CD8-positive, alpha-beta memory T cell (primary cell): ENCODE results near the gene PALD1. TPM values are rescaled to one million over a fixed set of nuclear protein-coding genes. Genes with fewer than 3 reads are reported as not detected.

Experiments used
- CTCF ChIA-PET: fragments of 350-600 bp; sonication (Branson Sonifier 250); formaldehyde crosslinking; loops from one replicate; lab custom pipeline; 2021; ENCODE audit warnings: antibody characterized with exemption; lab: Charles Lee
- POLR2A ChIA-PET: fragments of 350-600 bp; sonication (Branson Sonifier 250); formaldehyde crosslinking; loops from one replicate; lab custom pipeline; 2021; ENCODE audit warnings: antibody characterized with exemption; lab: Charles Lee
- DNase-seq, 5 donors: peaks; one replicate each; pipeline versions ENCODE4 v3.0.0 to v3.0.0-alpha.2; 2020 to 2022; ENCODE audit warnings: mixed read lengths in 1 of 5
- H3K27ac ChIP-seq: one replicate; pipeline ENCODE4 v1.7.0; 2013; ENCODE audit warnings: low read depth, mild to moderate bottlenecking, low read length, moderate library complexity
- H3K27me3 ChIP-seq: 2 replicates; pipeline ENCODE4 v1.7.0; 2013; ENCODE audit warnings: low read length, mild to moderate bottlenecking; ENCODE audit not compliant: insufficient read depth, poor library complexity, severe bottlenecking
- H3K36me3 ChIP-seq: 2 replicates; pipeline ENCODE4 v1.7.0; 2013; ENCODE audit warnings: mild to moderate bottlenecking, low read length, moderate library complexity; ENCODE audit not compliant: insufficient read depth
- H3K4me1 ChIP-seq: 2 replicates; pipeline ENCODE4 v1.7.0; 2013; ENCODE audit warnings: mild to moderate bottlenecking, low read length, moderate library complexity; ENCODE audit not compliant: insufficient read depth
- H3K4me3 ChIP-seq: 2 replicates; pipeline ENCODE4 v1.7.0; 2013; ENCODE audit warnings: mild to moderate bottlenecking, low read length
- H3K9me3 ChIP-seq: 2 replicates; pipeline ENCODE4 v1.7.0; 2013; ENCODE audit warnings: mild to moderate bottlenecking, low read length
- H3K27ac Mint-ChIP-seq, 8 donors: one replicate each; pipeline ENCODE4 v1.8.0; 2020 to 2021; ENCODE audit warnings: mixed read lengths in 8 of 8, mild to moderate bottlenecking in 6 of 8, inconsistent platforms in 3 of 8, moderate library complexity in 3 of 8
- H3K27me3 Mint-ChIP-seq, 2 donors: one replicate each; pipeline ENCODE4 v1.8.0; 2020 to 2021; ENCODE audit warnings: mixed read lengths in 2 of 2, mild to moderate bottlenecking in 1 of 2, moderate library complexity in 1 of 2
- H3K36me3 Mint-ChIP-seq, 3 donors: one replicate each; pipeline ENCODE4 v1.8.0; 2020 to 2021; ENCODE audit warnings: mixed read lengths in 3 of 3, inconsistent platforms in 1 of 3, mild to moderate bottlenecking in 1 of 3
- H3K4me1 Mint-ChIP-seq, 3 donors: one replicate each; pipeline ENCODE4 v1.8.0; 2020 to 2021; ENCODE audit warnings: mixed read lengths in 3 of 3, inconsistent platforms in 1 of 3, mild to moderate bottlenecking in 1 of 3
- H3K4me3 Mint-ChIP-seq, 7 donors: one replicate each; pipeline ENCODE4 v1.8.0; 2020 to 2021; ENCODE audit warnings: mixed read lengths in 7 of 7, mild to moderate bottlenecking in 6 of 7, moderate library complexity in 4 of 7, inconsistent platforms in 2 of 7
- H3K9me3 Mint-ChIP-seq, 5 donors: one replicate each; pipeline ENCODE4 v1.8.0; 2020 to 2022; ENCODE audit warnings: mixed read lengths in 5 of 5, mild to moderate bottlenecking in 3 of 5, moderate library complexity in 2 of 5, inconsistent platforms in 1 of 5
- polyA plus RNA-seq: library from polyadenylated mRNA; unstranded; fragments of 300-500 nt; fragmentation: Illumina TruSeq; gene quantifications from one replicate; pipeline ENCODE4 v1.2.3, GENCODE V29; 2021
- total RNA-seq, 2 experiments: library from RNA; stranded (reverse); gene quantifications; one replicate each; pipeline ENCODE4 v1.2.3, GENCODE V29; 2021

PALD1 gene
- total and polyA plus RNA-seq, 3 experiments from 2014 or later: 0.20 to 0.29 TPM; not detected in 1

- peak in 1 of 5 donors; percentile 26 for DNase-seq
- Histone ChIP-seq H3K27ac (no peak overlapping the region), H3K27me3 (no peaks in the 10 kb centered on the region), H3K4me1 (peaks cover 29% of the 10 kb centered on the region), H3K4me3 (no peak overlapping the region), H3K9me3 (no peaks in the 10 kb centered on the region), H3K36me3 (peaks cover 12% of the 10 kb centered on the region)
- ChIA-PET POLR2A (interaction anchor here (0.9 to 1.5 kb wide), 2 partner anchors 10 to 16 kb away, joined by 3 read pairs; no protein-coding TSS in a partner anchor), CTCF (interaction anchor here (1.3 to 2.7 kb wide), 2 partner anchors 33 kb away, joined by 5 to 13 read pairs; no protein-coding TSS in a partner anchor)
- Mint-ChIP-seq H3K27ac (peak overlapping the region in 7 of 8 donors; percentile 17 to 85 (median 61)), H3K9me3 (no peaks in the 10 kb centered on the region), H3K4me3 (peak overlapping the region in 1 of 7 donors; percentile 7), H3K36me3 (peaks cover 12 to 24% (median 18%) of the 10 kb centered on the region in 3 donors), H3K27me3 (peaks cover 0 to 1% of the 10 kb centered on the region in 2 donors), H3K4me1 (peaks cover 60 to 81% (median 64%) of the 10 kb centered on the region in 3 donors)
Observed at GRCh38 chr10:70592186-70592735, 113.7 kb downstream of the PALD1 start.

- Histone ChIP-seq H3K27me3 (no peaks in the 10 kb centered on the region), H3K4me1 (peaks cover 35% of the 10 kb centered on the region), H3K36me3 (peaks cover 19% of the 10 kb centered on the region), H3K27ac (no peak overlapping the region), H3K4me3 (no peak overlapping the region), H3K9me3 (no peaks in the 10 kb centered on the region)
- Mint-ChIP-seq H3K27me3 (peaks cover 0 to 1% of the 10 kb centered on the region in 2 donors), H3K36me3 (peaks cover 16 to 31% (median 25%) of the 10 kb centered on the region in 3 donors), H3K27ac (peak overlapping the region in 7 of 8 donors; percentile 23 to 85 (median 80)), H3K4me3 (peak overlapping the region in 1 of 7 donors; percentile 51), H3K4me1 (peaks cover 67 to 88% (median 69%) of the 10 kb centered on the region in 3 donors), H3K9me3 (no peaks in the 10 kb centered on the region)
- DNase-seq: no peak
- POLR2A ChIA-PET: interaction anchor here (0.9 to 1.5 kb wide), 2 partner anchors 9 to 17 kb away, joined by 3 read pairs; no protein-coding TSS in a partner anchor
- CTCF ChIA-PET: interaction anchor here (1.2 to 2.7 kb wide), 2 partner anchors 24 to 33 kb away, joined by 4 to 13 read pairs; no protein-coding TSS in a partner anchor
Observed at GRCh38 chr10:70592746-70593512, 114.4 kb downstream of the PALD1 start.

- peaks cover 0 to 1% of the 10 kb centered on the region in 2 donors for H3K27me3 Mint-ChIP-seq
- H3K9me3 Mint-ChIP-seq: no peaks in the 10 kb centered on the region
- H3K4me3 Mint-ChIP-seq: peak overlapping the region in 2 of 7 donors; percentile 36 to 51
- POLR2A ChIA-PET: no interaction called here
- CTCF ChIA-PET: interaction anchor here (1.2 to 2.7 kb wide), 2 partner anchors 23 to 34 kb away, joined by 4 to 13 read pairs; no protein-coding TSS in a partner anchor
- H3K4me1 Mint-ChIP-seq: peaks cover 65 to 88% (median 71%) of the 10 kb centered on the region in 3 donors
- no peak for DNase-seq
- peaks cover 41% of the 10 kb centered on the region for H3K4me1 ChIP-seq
- peaks cover 16 to 35% (median 26%) of the 10 kb centered on the region in 3 donors for H3K36me3 Mint-ChIP-seq
- no peak overlapping the region for H3K27ac ChIP-seq
- peaks cover 22% of the 10 kb centered on the region for H3K36me3 ChIP-seq
- no peaks in the 10 kb centered on the region for H3K9me3 ChIP-seq
- H3K27ac Mint-ChIP-seq: peak overlapping the region in 3 of 8 donors; percentile 24 to 79 (median 50)
- H3K4me3 ChIP-seq: no peak overlapping the region
- no peaks in the 10 kb centered on the region for H3K27me3 ChIP-seq
Observed at GRCh38 chr10:70593513-70593890, 114.9 kb downstream of the PALD1 start.

- Histone ChIP-seq H3K9me3 (no peaks in the 10 kb centered on the region), H3K27ac (no peak overlapping the region), H3K4me1 (peaks cover 45% of the 10 kb centered on the region), H3K27me3 (no peaks in the 10 kb centered on the region), H3K36me3 (peaks cover 22% of the 10 kb centered on the region), H3K4me3 (no peak overlapping the region)
- Mint-ChIP-seq H3K4me3 (no peak overlapping the region), H3K4me1 (peaks cover 65 to 88% (median 76%) of the 10 kb centered on the region in 3 donors), H3K27me3 (peaks cover 0 to 1% of the 10 kb centered on the region in 2 donors), H3K9me3 (no peaks in the 10 kb centered on the region), H3K27ac (peak overlapping the region in 6 of 8 donors; percentile 10 to 94 (median 64)), H3K36me3 (peaks cover 16 to 42% (median 31%) of the 10 kb centered on the region in 3 donors)
- ChIA-PET CTCF (interaction anchor here (1.2 to 2.7 kb wide), 3 partner anchors 23 to 83 kb away, joined by 4 to 13 read pairs (median 4); no protein-coding TSS in a partner anchor), POLR2A (no interaction called here)
- no peak for DNase-seq
Observed at GRCh38 chr10:70594161-70594560, 115.6 kb downstream of the PALD1 start.

- POLR2A ChIA-PET: no interaction called here
- Histone ChIP-seq H3K9me3 (no peaks in the 10 kb centered on the region), H3K27me3 (no peaks in the 10 kb centered on the region), H3K4me1 (peaks cover 56% of the 10 kb centered on the region), H3K4me3 (no peak overlapping the region), H3K36me3 (peaks cover 28% of the 10 kb centered on the region), H3K27ac (no peak overlapping the region)
- peaks cover 70 to 91% (median 76%) of the 10 kb centered on the region in 3 donors for H3K4me1 Mint-ChIP-seq
- peaks cover 19 to 54% (median 37%) of the 10 kb centered on the region in 3 donors for H3K36me3 Mint-ChIP-seq
- peak overlapping the region; percentile 29 to 100 (median 74) for H3K4me3 Mint-ChIP-seq
- H3K27ac Mint-ChIP-seq: peak overlapping the region in 7 of 8 donors; percentile 58 to 97 (median 80)
- DNase-seq: no peak
- no peaks in the 10 kb centered on the region for H3K9me3 Mint-ChIP-seq
- CTCF ChIA-PET: interaction anchor here (1.5 kb wide), 1 partner anchor 82 kb away, joined by 4 read pairs; no protein-coding TSS in a partner anchor
- peaks cover 0 to 1% of the 10 kb centered on the region in 2 donors for H3K27me3 Mint-ChIP-seq
Observed at GRCh38 chr10:70595566-70596016, 117.0 kb downstream of the PALD1 start.

GRCh38 chr10:70596110-70596798 is 117.7 kb downstream of the PALD1 start:
- CTCF ChIA-PET: no interaction called here
- POLR2A ChIA-PET: no interaction called here
- no peaks in the 10 kb centered on the region for H3K9me3 Mint-ChIP-seq
- peaks cover 19 to 58% (median 39%) of the 10 kb centered on the region in 3 donors for H3K36me3 Mint-ChIP-seq
- H3K27me3 Mint-ChIP-seq: peaks cover 0 to 1% of the 10 kb centered on the region in 2 donors
- H3K27me3 ChIP-seq: no peaks in the 10 kb centered on the region
- no peak overlapping the region for H3K27ac ChIP-seq
- no peak overlapping the region for H3K4me3 ChIP-seq
- H3K4me1 ChIP-seq: peaks cover 58% of the 10 kb centered on the region
- H3K4me3 Mint-ChIP-seq: peak overlapping the region; percentile 41 to 100 (median 68)
- no peak for DNase-seq
- H3K27ac Mint-ChIP-seq: peak overlapping the region in 7 of 8 donors; percentile 43 to 97 (median 80)
- H3K4me1 Mint-ChIP-seq: peaks cover 67 to 92% (median 74%) of the 10 kb centered on the region in 3 donors
- H3K9me3 ChIP-seq: no peaks in the 10 kb centered on the region
- peaks cover 28% of the 10 kb centered on the region for H3K36me3 ChIP-seq
